ENCODE data around the gene MROH2B.

The MROH2B gene

DNA sequence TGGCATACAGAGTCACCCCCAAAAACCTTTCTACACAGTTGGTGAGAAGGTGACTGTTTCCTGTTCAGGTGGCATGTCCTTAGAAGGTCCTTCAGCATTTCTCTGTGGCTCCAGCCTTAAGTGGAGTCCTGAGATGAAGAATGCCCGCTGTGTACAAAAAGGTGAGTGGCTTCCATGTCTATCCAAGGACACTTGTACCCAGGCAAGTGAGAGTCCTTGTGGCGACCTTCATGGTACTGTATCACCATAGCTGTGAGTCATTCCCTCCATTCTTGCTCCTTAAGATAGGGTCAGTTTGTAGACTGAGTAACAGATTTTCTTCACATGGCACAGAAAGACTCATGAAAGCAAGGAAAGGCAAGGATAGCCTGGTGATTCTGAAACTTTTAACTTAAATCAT lies 98.7 kb downstream of the MROH2B start:
- no peak for DNase-seq (ENCODE audit: low spot score)

DNA sequence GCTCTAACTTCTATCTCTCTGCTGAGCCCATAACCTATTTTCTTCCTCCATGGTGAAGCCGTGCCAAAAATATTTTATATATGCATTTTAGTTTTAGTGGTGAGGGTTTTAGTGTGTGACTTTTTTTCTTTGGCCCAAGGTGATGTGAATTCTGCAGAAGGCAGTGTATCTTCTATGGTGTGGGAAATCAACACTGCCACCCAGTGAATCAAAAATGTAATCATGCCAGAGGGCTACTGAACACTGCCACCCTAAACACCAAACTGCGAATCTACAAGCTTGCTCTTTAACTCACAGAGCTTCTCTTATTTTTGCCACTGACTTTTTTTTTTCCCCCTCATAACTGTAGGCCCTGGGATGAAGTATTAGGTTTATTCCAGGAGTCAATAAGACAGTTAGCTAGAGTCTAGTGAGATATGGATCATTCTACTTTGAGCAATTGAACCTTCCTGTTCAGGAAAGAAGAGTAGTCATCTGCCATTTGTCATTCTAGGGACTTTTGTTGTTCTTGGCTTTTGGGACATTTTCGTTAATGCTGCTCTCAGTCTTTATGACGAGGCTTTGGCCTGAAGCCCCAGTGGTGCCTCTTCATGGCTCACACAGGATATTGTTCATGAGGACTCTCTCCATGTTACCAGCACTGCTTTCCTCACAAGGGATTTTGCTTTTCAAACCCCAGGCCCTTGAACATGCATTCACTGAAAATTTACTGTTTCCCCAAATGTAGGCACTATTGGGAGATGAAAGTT lies 108.8 kb downstream of the MROH2B start:
- no peak for DNase-seq (ENCODE audit: low spot score)

DNA sequence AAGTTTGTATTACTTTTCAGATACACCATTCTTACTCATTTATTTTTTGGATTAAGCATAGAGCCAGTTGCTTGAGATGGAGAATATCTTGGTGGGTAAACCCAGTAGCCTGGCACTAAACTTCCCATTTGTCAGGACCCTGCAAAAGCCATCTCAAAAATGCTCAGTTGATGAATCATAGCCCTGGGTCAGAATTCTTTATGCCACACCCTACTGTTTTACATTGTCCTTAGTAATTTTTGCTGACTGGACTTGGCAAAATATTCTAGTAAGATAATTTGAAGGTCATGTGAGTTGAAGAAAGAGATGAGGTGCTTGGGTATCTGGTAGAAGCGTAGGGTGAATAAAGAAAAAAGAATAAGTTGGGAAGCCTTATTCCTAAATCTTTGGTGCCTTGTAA lies 111.1 kb downstream of the MROH2B start:
- DNase-seq (ENCODE audit: low spot score): no peak

DNA sequence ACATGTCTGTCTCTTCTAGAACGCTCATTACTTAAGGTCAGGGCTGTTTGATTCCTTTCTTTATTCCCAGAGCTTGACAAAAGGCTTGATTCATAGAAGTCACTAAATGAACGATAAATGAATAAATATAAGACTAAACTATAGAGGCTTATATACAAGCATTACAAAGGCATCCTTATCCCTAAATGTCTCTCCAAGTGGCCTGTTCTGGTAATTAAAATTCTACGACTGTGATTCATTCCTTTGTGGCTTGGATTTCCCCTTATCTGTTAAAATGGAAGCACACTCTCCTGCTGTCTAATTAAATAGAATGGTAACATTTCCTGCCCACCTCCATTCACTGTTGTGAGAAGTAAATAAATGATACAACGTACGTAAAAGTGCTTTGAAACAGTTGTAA lies 112.3 kb downstream of the MROH2B start:
- no peak for DNase-seq (ENCODE audit: low spot score)

DNA sequence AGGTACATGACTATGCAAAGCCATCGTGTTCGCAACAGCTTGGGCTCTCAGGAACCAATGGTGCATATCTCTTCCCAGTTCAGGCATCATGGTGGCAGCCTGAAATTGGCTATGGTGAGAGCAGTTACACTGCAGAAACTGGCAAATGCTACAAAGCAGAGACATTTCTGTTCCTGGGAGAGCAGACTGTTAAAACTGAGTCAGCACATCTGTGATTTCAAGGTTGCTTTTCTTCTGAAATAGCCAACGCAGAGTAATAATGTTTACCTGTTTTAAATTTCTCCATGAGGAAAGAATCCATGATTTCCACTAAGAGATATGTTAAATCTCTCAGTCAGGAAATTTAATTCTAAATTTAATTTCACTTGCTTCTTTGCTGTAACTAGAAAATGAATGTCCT lies 114.1 kb downstream of the MROH2B start:
- DNase-seq (ENCODE audit: low spot score): no peak

DNA sequence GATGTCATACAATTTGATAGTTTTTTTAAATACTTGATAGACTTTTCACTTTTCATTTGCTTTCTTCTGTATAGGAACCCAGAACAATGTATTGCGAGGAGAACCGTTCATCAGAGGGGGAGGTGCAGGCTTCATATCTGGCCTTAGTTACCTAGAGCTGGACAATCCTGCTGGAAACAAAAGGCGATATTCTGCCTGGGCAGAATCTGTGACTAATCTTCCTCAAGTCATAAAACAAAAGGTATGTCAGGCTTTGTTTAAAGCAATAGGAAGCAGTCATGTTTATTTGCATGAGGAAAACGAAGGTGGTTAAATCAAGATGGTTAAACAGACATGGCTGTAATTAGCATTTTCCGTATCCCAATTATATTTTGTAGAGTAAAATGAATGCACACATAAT lies 115.8 kb downstream of the MROH2B start:
- no peak for DNase-seq (ENCODE audit: low spot score)
